CD1c-positive myeloid dendritic cell (primary cell): ENCODE data around the gene RACK1.
A peak's percentile ranks its signal among the peaks of the same experiment; 100 is the strongest.

Source experiments
- DNase-seq: peaks from one replicate; pipeline ENCODE4 v3.0.0-alpha.2; 2016; ENCODE audit errors: extremely low spot score

Gene RACK1

GRCh38 chr5:181233801-181234454 is 9.8 kb downstream of the RACK1 start:
- no peak for DNase-seq

GRCh38 chr5:181233088-181233800 is 10.5 kb downstream of the RACK1 start:
- no peak for DNase-seq

GRCh38 chr5:181232593-181232992 is 11.1 kb downstream of the RACK1 start:
- DNase-seq: no peak

GRCh38 chr5:181231432-181231831 is 12.3 kb downstream of the RACK1 start:
- DNase-seq: no peak

GRCh38 chr5:181230551-181230950 is 13.2 kb downstream of the RACK1 start:
- no peak for DNase-seq

- DNase-seq: no peak
Measured at GRCh38 chr5:181229996-181230395, 13.7 kb downstream of the RACK1 start.

DNA sequence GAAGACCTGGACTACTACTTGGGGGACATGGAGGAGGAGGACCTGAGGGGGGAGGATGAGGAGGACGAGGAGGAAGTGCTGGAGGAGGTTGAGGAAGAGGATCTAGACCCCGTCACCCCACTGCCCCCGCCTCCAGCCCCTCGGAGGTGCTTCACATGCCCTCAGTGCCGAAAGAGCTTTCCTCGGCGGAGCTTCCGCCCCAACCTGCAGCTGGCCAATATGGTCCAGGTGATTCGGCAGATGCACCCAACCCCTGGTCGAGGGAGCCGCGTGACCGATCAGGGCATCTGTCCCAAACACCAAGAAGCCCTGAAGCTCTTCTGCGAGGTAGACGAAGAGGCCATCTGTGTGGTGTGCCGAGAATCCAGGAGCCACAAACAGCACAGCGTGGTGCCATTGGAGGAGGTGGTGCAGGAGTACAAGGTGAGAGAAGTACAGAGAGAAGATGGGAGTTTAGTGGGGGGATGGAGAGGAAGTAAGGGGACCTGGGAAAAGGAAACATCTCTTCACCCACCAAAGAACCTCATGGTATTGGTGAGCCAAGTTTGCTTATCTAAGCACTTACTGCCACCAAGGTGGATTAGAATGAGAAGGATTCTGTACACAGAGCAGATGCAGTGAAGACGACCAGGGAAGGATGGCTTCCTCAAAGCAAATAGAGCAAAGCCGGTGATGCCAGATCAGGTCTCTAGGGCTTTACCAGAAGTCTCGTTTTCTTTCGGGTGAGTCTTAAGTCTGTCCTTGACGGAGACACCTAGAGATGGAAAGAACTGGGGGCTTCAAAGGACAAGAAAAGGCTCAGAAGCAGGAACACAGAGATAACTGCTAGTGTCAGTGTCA is 19.1 kb downstream of the RACK1 start:
- no peak for DNase-seq

GRCh38 chr5:181223729-181224389 is 19.8 kb downstream of the RACK1 start:
- DNase-seq: peak; percentile 52

DNA sequence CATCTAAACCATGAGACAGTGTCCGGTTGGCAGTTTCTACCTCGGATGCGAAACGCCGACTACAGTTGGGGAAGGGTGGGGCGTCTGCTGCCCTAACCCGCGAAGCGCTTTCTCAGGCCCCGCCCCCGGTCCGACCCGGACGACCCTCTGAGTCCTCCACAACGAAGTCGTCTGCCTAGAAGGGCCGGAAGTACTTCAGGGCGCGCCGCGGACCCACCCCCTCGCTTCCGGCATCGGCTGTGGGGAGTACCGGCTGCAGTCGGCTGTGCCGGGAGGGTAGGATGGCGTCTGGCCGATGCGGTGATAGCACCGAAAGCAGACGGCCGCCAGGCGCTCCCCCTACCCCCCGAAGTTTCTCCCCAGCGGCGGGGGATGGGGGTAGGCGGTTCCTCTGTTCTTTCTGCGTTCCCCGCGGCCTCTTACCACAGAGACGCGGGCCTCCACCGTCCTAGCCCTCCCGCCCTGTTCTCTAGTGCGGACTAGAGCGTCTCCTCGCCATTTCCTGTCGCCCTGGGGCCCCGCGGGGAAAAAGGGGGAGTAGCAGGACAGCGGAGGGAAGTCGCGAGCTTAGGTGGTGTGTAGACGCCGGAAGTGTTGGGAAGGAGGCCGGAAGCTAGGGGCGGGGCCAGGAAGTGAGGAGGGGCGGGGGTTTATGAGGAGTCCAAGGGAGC is 20.5 kb downstream of the RACK1 start, which contains the start of gene TRIM41:
TSS of gene TRIM41 (plus strand) at position 224 of the 671 bp plus-strand sequence. CDS start 719 bp downstream, outside the sequence.
- DNase-seq: peak; percentile 97

GRCh38 chr5:181222630-181223057 is 21.1 kb downstream of the RACK1 start:
- DNase-seq: no peak

GRCh38 chr5:181221792-181222629 is 21.7 kb downstream of the RACK1 start:
- peak; percentile 90 for DNase-seq

DNA sequence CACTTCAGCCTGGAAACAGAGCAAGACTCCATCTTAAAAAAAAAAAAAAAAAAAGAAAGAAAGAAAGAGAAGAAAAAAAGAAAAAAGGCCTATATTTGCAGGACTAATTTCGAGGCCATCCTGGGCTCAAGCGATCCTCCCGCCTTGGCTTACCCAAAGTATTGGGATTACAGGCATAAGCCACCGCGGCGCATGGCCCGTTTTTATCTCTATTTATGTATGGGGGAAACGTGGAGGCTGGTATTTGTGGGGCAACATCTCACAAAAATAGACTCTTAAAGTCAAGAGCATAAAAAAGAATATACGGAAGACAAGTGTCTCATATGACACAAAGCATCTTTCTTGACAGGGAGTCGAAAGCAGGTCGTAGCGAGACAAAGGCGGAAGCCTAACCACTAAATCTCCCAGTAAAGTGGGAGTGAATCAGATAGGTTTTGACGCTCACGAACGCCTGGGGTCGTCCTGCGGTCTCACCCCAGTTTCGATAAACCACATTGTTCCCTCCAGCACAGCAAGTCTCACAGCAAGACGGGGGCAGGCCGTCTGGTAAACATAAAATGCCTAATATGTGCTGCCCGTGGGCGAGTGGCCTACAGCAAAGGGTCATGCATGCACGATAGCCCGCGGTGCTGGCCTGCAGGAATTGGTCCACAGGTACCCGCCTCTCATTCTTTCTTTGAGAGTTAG is 22.5 kb downstream of the RACK1 start:
- peak; percentile 35 for DNase-seq

- DNase-seq: no peak
Measured at GRCh38 chr5:181220178-181220515, 23.6 kb downstream of the RACK1 start.

DNA sequence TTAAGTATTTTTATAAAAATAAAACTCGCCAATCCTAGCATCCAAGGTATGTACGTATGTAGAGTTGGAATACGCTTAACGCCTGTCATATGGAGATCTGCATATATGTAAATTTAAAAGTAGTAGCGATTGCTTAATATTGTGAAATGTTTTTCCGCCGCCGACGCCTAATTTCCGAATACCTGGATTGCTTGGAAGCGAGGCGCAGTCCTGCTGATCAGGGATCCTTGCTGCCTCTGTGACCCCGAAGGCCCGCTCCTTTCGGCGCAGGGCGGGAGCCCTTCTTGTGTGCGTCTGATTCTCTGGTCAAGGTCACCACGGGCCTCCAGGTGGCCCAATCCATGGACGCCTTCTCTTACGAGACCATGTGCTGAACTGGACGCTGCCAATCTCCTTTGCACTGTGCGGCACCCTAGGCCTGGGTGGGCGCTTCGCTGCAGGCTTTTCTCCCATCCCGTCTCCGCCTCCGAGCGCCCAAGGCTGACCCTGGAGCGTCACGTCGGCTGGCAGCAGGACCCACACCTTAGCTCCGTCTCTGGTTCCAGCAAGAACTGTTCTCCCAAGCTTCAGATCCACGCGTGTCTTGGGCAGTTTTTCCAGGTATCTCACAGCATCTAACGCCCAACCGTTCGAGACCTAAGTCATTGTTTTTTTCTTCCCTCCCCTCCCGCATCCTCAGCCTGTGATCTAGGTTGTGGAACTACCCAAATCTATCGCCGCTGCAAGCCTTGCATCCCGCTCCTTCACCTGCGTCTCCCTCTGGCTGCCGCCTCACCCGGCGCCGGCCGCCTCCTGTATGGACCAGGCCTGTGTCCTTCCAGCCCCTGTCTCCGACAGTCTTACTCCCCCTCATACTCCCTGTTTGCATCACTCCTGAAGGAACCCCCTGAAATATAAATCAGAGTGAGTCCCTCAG is 24.2 kb downstream of the RACK1 start:
- no peak for DNase-seq

GRCh38 chr5:181218795-181219124 is 24.9 kb downstream of the RACK1 start:
- DNase-seq: no peak

DNA sequence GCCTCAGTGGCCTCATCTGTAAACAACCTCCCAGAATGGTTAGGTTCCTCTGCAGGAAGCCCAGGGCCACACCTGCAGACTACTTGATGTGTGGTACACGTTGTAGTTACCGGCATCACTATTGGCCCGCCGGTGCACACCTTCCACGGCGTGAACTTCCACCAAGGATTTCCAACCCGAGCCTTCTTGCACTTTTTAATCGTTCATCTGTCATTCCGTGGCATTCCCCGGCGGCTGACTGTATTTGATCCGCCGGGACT is 26.0 kb downstream of the RACK1 start:
- peak; percentile 13 for DNase-seq

GRCh38 chr5:181217111-181217802 is 26.4 kb downstream of the RACK1 start:
- peak; percentile 51 for DNase-seq
